T-helper 2 cell treated with Interferon-gamma antibody and Interleukin-4, amounts not matched to agents 100 ng/mL and 5 ng/mL, for 36 hours (primary cell): ENCODE results near the gene SPINK4. TPM values are rescaled to one million over a fixed set of nuclear protein-coding genes. Genes with fewer than 3 reads are reported as not detected.

Source experiments
- intact Hi-C: fragments of 100-400 bp; cut with micrococcal nuclease; formaldehyde crosslinking; loops from one replicate; pipeline ENCODE4 v1.15.1; 2023
- total RNA-seq: library from RNA; stranded (reverse); gene quantifications from 2 replicates; pipeline ENCODE4 v1.2.3, GENCODE V29; 2022

Gene SPINK4
- total RNA-seq, 1 donor from 2014 or later: not detected

GRCh38 chr9:33290247-33291030 is 50.5 kb downstream of the SPINK4 start, which contains the start of gene NFX1:
Gene NFX1, plus strand, starts transcription at chr9:33290516. Its CDS starts 57 bp downstream, at chr9:33290573.
- intact Hi-C loops: loop anchor here (1.0 to 2.0 kb wide), 9 partner anchors 14 to 289 kb away; partner anchors contain the start of genes APTX, AQP3, B4GALT1 and BAG1

GRCh38 chr9:33291031-33291397 is 51.0 kb downstream of the SPINK4 start:
- intact Hi-C loops: loop anchor here (2.0 kb wide), 3 partner anchors 14 to 214 kb away; partner anchors contain the start of genes AQP3 and SMU1

GRCh38 chr9:33291901-33292300 is 51.9 kb downstream of the SPINK4 start:
- intact Hi-C loops: loop anchor here (2.0 kb wide), 3 partner anchors 13 to 215 kb away; partner anchors contain the start of genes AQP3 and SMU1

GRCh38 chr9:33293782-33294181 is 53.8 kb downstream of the SPINK4 start:
- intact Hi-C loops: no loop called here

- intact Hi-C loops: no loop called here
Observed at GRCh38 chr9:33294670-33295432, 54.9 kb downstream of the SPINK4 start.

- intact Hi-C loops: no loop called here
Observed at GRCh38 chr9:33295571-33295970, 55.6 kb downstream of the SPINK4 start.

- intact Hi-C loops: no loop called here
Observed at GRCh38 chr9:33297432-33297831, 57.5 kb downstream of the SPINK4 start.

Other genes starting within 250 kb of the SPINK4 start
- 35.7 and 37.6 TPM in 2 replicates for gene APTX, start 238.5 kb upstream of the SPINK4 start, total RNA-seq
- gene DNAJA1, start 214.9 kb upstream of the SPINK4 start, total RNA-seq: 199 and 212 TPM in 2 replicates
- gene SMU1, start 163.5 kb upstream of the SPINK4 start, total RNA-seq: 25.2 and 25.8 TPM in 2 replicates
- gene B4GALT1, start 72.8 kb upstream of the SPINK4 start, total RNA-seq: 41.8 and 42.9 TPM in 2 replicates
- gene BAG1, start 24.5 kb downstream of the SPINK4 start, total RNA-seq: 69.3 and 70.4 TPM in 2 replicates
- 48.4 and 51.5 TPM in 2 replicates for gene CHMP5, start 24.9 kb downstream of the SPINK4 start, total RNA-seq
- 44.0 and 45.4 TPM in 2 replicates for gene NFX1, start 50.3 kb downstream of the SPINK4 start, total RNA-seq
- gene AQP7, start 162.4 kb downstream of the SPINK4 start, total RNA-seq: 0.48 and 0.66 TPM in 2 replicates
- gene AQP3, start 207.4 kb downstream of the SPINK4 start, total RNA-seq: 109 and 113 TPM in 2 replicates
- gene NOL6, start 233.8 kb downstream of the SPINK4 start, total RNA-seq: 47.9 and 52.7 TPM in 2 replicates